ENCODE results near the gene PSAP.

- TF ChIP-seq CTCF (IDR thresholded peaks at IDR 0.05) (no peak), EZH2 (IDR thresholded peaks at IDR 0.05) (no peak)
Measured at GRCh38 chr10:71888248-71888622, 37.2 kb upstream of the PSAP start.
